D341Med (cell line): ENCODE measurements around the gene CACNA2D3.

Experiments
- DNase-seq: peaks from one replicate; pipeline ENCODE4 v3.0.0; 2012; ENCODE audit warnings: low spot score

CACNA2D3 gene

GRCh38 chr3:54217828-54218227 lies 95.5 kb downstream of the CACNA2D3 start:
- DNase-seq = no peak

- no peak for DNase-seq
These were observed 100.0 kb downstream of the CACNA2D3 start for GRCh38 chr3:54222316-54222715.

DNA sequence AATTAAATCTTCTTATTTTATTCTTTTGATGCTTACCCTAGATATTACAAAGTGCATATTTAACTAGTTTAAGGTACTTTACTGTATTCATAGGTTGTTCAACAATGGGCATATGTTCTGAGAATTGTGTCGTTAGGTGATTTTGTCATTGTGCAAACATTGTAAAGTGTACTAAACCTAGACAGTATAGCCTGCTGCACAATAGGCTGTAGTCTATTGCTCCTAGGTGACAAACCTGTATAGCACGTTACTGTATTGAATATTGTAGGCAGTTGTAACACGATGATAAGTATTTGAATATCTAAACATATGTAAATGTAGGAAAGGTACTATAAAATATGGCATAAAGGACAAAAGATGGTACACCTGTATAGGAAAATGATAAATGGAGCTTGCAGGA lies 100.7 kb downstream of the CACNA2D3 start:
- no peak for DNase-seq

DNA sequence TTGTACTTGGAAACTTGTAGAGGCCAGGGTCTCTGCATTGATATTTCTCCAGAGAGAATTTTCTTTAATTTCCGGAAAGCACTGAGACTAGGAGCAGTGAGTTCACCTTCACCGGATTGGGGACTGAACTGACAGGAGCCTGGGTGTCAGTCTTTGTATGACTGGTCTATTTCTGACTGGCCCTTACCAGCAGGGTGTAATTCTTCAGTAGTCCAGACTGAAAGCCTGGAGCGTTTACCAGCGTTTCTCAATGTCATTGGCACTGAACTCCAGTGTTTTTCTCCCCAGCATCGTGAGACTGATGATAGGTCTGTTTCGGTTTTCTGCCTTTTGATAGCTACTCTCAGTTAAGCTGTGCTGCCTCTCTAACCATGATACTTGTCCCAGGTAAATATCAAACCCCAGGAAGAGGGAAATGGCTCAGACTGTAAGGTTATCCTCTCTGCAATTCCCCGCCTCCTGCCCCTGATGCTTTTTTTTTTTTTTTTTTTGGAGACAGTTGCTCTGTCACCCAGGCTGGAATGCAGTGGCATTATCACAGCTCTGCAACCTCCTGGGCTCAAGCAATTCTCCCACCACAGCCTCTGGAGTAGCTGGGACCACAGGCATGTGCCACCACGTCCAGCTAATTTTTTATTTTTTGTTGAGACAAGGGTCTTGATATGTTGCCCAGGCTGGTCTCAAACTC lies 103.6 kb downstream of the CACNA2D3 start:
- no peak for DNase-seq

GRCh38 chr3:54228806-54229205 lies 106.5 kb downstream of the CACNA2D3 start:
- DNase-seq = no peak

- DNase-seq = no peak
These were observed 110.3 kb downstream of the CACNA2D3 start for GRCh38 chr3:54232618-54233017.

DNA sequence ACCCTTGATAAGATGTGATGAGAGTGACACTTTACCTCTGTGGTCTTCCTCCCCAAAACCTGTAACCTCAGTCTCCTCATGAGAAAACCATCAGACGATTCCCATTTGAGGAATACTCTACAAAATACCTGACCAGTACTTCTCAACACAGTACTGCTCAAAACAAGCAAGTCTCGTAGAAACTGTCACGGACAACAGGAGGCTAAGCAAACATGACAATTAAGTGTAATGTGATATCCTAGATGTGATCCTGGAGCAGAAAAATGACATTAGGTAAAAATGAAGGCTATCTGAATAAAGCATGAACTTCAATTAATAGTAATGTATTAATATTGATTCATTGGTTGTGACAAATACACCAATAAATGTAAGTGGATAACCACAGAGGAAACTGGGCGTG lies 113.6 kb downstream of the CACNA2D3 start:
- DNase-seq = no peak

- DNase-seq = no peak
These were observed 114.8 kb downstream of the CACNA2D3 start for GRCh38 chr3:54237109-54237508.

- no peak for DNase-seq
These were observed 115.6 kb downstream of the CACNA2D3 start for GRCh38 chr3:54237788-54238502.

DNA sequence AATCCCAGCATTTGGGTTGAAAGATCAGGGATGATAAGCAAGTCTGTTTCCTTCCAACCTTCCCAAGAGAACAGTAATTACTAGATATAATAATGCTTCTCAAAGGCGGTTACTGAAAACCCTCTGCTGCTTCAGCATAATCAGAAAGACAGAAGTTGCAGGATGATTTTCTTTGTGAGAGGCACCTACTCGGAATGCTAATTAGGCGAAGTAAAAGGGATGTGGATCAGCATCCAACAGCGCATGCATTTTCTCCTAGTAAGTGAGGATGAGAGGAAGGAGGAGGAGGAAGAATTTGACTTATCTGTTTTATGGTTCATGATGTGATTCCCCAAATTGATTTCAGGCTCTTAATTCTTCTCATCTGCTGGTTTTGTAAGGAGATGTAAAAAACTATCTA lies 118.0 kb downstream of the CACNA2D3 start:
- DNase-seq = no peak

- peak; percentile 29 for DNase-seq
These were observed 120.9 kb downstream of the CACNA2D3 start for GRCh38 chr3:54243056-54243931.

GRCh38 chr3:54243960-54244682 lies 121.8 kb downstream of the CACNA2D3 start:
- no peak for DNase-seq

GRCh38 chr3:54251705-54252104 lies 129.4 kb downstream of the CACNA2D3 start:
- no peak for DNase-seq

GRCh38 chr3:54257125-54257720 lies 134.9 kb downstream of the CACNA2D3 start:
- DNase-seq = no peak

GRCh38 chr3:54259636-54260035 lies 137.3 kb downstream of the CACNA2D3 start:
- no peak for DNase-seq

- no peak for DNase-seq
These were observed 138.8 kb downstream of the CACNA2D3 start for GRCh38 chr3:54261141-54261540.

- DNase-seq = no peak
These were observed 140.2 kb downstream of the CACNA2D3 start for GRCh38 chr3:54262541-54262940.

- DNase-seq = no peak
These were observed 140.6 kb downstream of the CACNA2D3 start for GRCh38 chr3:54262946-54263345.

GRCh38 chr3:54264050-54264449 lies 141.7 kb downstream of the CACNA2D3 start:
- no peak for DNase-seq

DNA sequence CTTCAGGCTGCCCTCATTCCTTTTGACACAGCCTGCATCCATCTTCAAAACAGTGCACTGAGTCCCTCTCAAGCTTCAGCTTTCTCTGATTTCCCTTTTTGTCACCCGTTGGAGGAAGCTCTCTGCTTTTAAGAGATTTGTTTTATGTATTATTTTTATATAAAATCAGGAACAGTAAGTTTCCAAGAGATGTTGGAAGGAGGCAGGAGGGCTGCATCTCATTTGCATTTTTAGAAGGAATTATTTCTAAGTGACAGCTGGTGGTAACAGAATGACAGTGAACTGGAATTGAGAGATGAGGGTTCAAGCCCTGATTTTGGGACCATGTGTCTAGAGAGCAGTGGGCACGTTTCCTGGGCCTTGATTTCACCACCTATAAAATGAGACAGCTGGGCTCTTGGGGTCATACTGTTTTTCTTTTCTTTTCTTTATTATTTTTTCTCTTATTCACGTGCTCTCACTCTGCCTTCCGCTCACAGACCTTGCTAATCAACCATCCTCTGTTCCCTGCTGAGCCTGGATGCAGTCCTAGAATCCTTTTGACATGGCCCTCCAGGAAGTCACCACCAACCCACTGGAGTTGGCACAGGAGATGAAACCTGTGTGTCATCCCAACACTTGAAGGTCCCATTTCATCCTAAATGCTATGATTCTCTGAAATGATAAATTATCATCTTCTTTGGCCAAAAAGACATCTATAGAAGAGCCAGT lies 148.6 kb downstream of the CACNA2D3 start:
- DNase-seq = no peak

- DNase-seq = no peak
These were observed 151.4 kb downstream of the CACNA2D3 start for GRCh38 chr3:54273791-54274190.
